Endometrium (tissue), 2 donors: Measurements from ENCODE around the gene WWC2.

Experiments used
- FAIRE-seq: peaks from 2 replicates; lab custom pipeline; 2012; peaks lifted over from hg19 to GRCh38; lab: Jason Lieb, UNC
- donor health status: control.
- donor health status: control.

The WWC2 gene

GRCh38 chr4:183354219-183354618 is 255.2 kb downstream of the WWC2 start:
- no peak for FAIRE-seq

GRCh38 chr4:183355405-183355804 is 256.3 kb downstream of the WWC2 start:
- FAIRE-seq: no peak

GRCh38 chr4:183356173-183356830 is 257.2 kb downstream of the WWC2 start:
- no peak for FAIRE-seq

DNA sequence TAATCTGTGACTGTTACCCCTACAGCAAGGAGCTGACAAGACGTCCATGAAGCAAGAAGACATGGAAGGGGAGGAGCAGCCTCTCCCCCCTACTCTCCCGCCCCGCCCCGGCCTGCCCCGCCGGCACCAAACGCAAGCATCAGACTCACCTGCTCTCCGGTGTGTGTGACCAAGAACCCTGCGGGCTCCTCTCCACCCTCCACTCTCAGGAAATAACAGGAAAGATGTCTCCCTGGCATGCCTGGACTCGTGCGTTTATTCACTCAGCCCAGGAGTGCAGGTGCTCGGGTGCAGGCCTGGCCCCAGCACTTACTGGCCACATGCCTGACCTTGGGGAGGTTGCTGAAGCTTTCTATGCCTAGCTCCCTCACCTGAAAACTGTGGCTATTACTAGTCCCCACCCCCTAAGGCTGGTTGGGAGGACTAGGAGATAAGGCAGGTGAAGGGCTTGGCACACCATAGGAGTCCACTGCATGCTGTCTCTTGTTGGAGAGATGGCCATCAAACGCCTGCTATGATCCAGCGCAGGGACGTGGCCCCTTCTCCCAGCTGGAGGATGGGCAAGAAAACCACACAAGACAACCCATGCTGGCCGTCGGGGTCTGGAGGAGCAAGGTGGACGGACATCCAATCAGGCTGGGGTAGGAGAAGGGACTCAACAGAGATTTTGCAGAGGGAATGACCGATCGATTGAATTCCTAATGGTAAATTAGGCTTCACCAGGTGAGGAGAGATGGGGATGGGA is 258.0 kb downstream of the WWC2 start:
- no peak for FAIRE-seq

DNA sequence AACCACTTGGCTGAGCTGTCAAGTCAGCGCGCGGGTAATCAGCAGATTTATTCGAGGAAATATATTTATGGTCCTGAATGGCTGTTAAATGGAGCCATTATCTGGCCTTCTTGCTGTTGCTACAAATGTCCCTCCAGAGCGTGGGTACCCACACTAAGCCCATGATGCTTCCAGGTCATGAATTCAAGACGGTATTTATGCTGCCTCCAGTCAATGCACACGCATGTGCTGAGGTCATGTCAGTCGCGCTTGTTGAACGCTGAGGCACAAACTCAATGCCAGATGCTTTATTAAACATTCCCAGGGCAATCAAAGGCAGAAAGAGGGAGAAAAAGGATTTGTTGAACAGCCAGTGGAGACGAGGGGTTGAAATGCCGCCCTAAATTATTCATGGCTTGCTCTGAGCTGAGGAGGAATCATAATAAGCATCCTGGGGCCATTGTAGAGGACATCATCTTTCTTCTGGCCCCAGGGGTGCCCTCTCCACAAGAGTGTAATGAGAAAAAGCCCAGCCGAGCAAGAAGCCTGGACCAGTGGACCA is 259.2 kb downstream of the WWC2 start:
- no peak for FAIRE-seq

GRCh38 chr4:183360161-183360919 is 261.3 kb downstream of the WWC2 start:
- FAIRE-seq: no peak

DNA sequence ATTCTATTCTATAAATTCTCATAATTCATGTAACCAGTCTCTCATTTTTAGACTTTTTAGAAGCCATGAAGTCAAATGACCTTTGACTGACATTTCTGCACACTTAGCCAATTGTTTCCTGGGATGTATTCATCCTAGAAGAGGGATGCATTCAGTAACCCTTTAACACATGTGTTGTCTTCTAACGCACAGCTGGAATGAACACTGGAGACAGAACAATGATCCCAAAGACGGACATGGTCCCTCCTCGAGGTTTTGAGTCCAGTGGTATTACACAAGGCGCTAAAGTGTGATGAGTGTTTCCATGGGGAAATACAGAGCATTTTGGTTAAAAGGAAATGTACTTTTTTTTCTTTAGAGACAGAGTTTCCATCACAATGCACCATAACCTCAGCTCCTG is 263.0 kb downstream of the WWC2 start:
- no peak for FAIRE-seq

DNA sequence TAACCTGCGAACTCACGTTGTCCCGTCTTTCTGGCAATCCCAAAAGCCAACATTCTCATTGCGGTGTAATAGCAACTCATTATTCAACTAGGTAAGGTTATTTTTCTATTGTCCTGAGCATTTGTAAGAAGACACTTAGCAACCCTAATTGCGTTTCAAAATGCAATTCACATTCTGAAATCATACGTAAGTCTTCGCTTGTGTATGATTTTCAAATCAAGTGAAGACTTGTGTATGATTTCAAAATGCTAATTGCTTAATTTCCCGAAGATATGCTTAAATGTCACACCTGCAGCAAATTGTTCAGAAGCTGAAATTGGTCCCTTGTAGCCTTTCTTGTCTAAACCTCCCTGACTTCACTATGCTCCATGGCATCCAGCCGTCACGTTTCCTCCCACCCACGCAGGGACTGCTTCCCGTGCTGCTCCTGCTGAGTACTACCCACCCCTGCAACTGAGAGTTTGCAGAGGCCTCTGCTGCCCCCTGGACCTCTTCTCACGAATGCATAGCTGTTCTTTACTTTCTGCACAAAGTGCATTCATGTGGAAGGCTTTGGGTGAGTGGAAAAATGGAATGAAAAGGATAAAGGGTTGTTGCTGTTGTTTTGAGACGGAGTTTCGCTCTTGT is 264.0 kb downstream of the WWC2 start:
- FAIRE-seq: no peak

DNA sequence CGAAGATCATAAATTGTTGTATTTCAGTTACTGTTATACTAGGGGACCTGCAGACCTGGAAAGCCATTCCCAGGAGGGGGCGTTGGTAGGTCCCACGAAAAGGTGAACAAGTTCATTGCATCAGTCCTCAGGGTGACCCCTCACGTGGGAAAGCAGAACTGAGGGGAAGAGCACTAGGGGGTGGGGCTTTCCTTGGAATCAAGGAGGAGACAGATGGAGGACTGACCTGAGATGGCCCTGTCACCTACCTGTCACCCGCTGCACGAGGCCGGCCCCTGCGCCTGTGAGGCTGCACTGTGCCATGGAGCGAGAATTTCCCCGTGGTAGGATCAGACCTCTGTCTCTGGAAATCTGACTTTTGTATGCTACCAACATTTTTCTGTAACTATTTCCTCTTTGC is 265.0 kb downstream of the WWC2 start:
- FAIRE-seq: no peak

DNA sequence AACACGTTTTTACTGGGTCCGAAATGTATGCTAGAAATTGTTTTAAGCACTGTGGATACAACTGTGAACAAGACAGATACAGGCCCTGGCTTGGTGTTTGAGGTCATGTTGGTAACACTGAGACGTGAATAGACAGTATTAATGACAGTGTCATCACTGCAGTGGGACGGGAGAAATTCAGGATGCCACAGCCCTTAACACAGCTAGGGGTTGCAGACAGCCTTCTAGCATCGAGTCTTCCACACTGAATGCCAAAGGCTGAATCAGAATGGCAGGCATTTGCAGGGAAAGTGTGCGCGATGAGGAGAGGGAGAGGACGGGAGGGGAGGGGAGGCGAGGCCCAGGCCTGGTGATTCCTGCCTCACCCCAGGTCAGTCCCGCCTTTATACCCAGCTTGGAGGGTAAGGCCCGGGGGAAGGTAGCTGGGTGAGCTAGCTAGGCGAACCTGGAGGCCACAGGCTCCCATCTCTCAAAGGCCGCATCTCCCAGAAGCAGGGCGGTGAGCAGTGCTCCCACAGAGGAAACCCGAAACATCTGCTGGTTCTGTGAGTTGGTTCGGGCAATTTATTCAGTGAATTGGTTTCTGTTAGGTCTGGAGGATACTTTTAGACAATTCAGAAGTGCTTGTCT is 267.3 kb downstream of the WWC2 start:
- FAIRE-seq: no peak

DNA sequence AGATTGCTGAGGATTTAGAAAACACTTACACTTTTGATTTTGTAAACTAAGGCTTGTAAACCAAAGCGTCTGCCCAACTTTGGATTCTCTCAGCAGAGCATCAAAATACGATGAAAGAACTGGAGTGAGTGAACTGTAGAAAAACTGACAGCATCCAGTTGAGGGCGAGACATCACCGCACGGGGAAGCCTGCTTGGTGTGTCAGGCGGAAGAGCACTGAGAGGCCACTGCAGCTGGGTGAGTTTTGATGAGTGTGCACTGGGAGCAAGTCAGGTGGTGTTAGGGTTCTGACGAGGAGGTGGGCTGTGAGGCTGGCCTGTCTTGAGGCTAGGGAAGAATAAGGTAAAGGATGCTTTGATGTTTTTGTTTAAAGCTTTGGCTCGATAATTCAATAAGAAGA is 270.0 kb downstream of the WWC2 start:
- FAIRE-seq: no peak
